AG08395 (cell line): Measurements from ENCODE around the gene MAGEB4.

Experiments used
- DNase-seq: peaks from one replicate; pipeline ENCODE4 v3.0.0; 2012; ENCODE audit warnings: mixed read lengths, low spot score

MAGEB4 gene

GRCh38 chrX:30283456-30284200, 41.8 kb downstream of the MAGEB4 start:
- DNase-seq = peak; percentile 81
